ENCODE data around the gene PTX3.

DNA sequence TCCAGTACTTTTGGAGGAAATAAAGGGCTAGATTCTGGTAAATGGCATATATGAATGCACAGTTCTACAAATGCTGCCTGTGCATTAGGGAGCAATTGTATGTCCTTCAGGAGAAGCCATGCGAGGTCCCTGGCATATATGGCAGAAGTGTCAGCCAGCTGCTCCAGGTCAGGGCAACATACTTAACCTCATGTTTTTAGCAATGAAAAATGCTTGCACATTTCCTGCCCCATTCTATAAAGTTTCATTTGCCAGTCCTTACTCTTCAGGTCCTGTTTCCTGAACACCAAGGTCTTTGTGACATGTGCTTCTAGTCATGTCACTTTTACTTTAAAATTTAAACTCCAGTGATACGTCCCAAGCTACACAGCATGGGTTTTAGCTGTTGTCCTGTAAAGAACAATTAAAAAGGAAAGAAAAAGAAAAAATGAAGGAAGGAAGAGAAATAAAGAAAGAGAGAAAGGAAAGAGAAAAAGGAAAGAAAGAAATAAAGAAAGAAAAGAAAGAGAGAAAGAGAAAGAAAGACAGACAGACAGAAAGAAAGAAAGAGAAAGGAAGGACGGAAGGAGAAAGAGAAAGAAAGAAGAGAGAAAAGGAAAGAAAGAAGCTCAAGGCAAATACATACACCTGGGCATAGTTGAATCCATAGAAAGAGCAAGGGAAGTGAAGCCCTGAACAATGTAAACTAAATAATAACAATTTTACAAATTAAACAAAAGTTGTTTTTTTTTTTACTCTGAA is 20.1 kb upstream of the PTX3 start:
- TF ChIP-seq, protein P1, sequence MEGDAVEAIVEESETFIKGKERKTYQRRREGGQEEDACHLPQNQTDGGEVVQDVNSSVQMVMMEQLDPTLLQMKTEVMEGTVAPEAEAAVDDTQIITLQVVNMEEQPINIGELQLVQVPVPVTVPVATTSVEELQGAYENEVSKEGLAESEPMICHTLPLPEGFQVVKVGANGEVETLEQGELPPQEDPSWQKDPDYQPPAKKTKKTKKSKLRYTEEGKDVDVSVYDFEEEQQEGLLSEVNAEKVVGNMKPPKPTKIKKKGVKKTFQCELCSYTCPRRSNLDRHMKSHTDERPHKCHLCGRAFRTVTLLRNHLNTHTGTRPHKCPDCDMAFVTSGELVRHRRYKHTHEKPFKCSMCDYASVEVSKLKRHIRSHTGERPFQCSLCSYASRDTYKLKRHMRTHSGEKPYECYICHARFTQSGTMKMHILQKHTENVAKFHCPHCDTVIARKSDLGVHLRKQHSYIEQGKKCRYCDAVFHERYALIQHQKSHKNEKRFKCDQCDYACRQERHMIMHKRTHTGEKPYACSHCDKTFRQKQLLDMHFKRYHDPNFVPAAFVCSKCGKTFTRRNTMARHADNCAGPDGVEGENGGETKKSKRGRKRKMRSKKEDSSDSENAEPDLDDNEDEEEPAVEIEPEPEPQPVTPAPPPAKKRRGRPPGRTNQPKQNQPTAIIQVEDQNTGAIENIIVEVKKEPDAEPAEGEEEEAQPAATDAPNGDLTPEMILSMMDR (IDR thresholded peaks at IDR 0.05), result no peak
- TF ChIP-seq POLR2A (IDR thresholded peaks at IDR 0.05), result no peak
- no peak for TF ChIP-seq EP300 (IDR thresholded peaks at IDR 0.05)
- no peak for TF ChIP-seq POLR2AphosphoS5 (IDR thresholded peaks at IDR 0.05)

Measured in suprapubic skin (tissue), 4 donors.